Left ventricle myocardium inferior (tissue), 1 donor: ENCODE measurements around the gene SV2C. TPM values are rescaled to one million over a fixed set of nuclear protein-coding genes. Genes with fewer than 3 reads are reported as not detected.
"Not testable (repeated sequence)": the region's sequence is repeated elsewhere in the genome, so short reads cannot be mapped to it uniquely, and the experiment has no call there.

Experiments
- DNase-seq: peaks from one replicate; pipeline ENCODE4 v3.0.0-alpha.2; 2020
- H3K27ac ChIP-seq: fragments of 200-600 bp; replicated peaks from 2 replicates; pipeline ENCODE4 v1.8.0; 2021
- H3K27me3 ChIP-seq: fragments of 200-600 bp; 2 replicates; pipeline ENCODE4 v1.8.0; 2021; ENCODE audit warnings: low read depth
- H3K36me3 ChIP-seq: fragments of 200-600 bp; 2 replicates; pipeline ENCODE4 v1.8.0; 2021
- H3K4me1 ChIP-seq: fragments of 200-600 bp; 2 replicates; pipeline ENCODE4 v1.8.0; 2021
- H3K4me3 ChIP-seq: fragments of 200-600 bp; 2 replicates; pipeline ENCODE4 v1.8.0; 2021; ENCODE audit warnings: mild to moderate bottlenecking, moderate library complexity
- H3K9me3 ChIP-seq: fragments of 200-600 bp; replicated peaks from 2 replicates; pipeline ENCODE4 v1.8.0; 2021
- CTCF ChIP-seq: fragments of 200-600 bp; IDR thresholded peaks from 2 replicates; pipeline ENCODE4 v1.8.0; 2021; ENCODE audit warnings: antibody characterized with exemption, mild to moderate bottlenecking, borderline replicate concordance
- intact Hi-C: fragments of 100-400 bp; cut with micrococcal nuclease; formaldehyde crosslinking; loops from one replicate; pipeline ENCODE4 v1.11.0; 2022
- total RNA-seq: library from RNA; stranded (reverse); fragmentation: NEBNext Ultra II Directional; extraction: Animal tissue kit (Norgen Biotek cat#: 25700); gene quantifications from one replicate; pipeline ENCODE4 v1.2.1, GENCODE V29; 2021
- donor health status: DM: no; HTN: yes; CAD: no; lungs with severe emphysema.

Gene SV2C
- total RNA-seq, 1 donor from 2014 or later, result 0.44 TPM

GRCh38 chr5:76365561-76365960 lies 282.4 kb downstream of the SV2C start:
- no peaks in the 10 kb centered on the region for H3K9me3 ChIP-seq

DNA sequence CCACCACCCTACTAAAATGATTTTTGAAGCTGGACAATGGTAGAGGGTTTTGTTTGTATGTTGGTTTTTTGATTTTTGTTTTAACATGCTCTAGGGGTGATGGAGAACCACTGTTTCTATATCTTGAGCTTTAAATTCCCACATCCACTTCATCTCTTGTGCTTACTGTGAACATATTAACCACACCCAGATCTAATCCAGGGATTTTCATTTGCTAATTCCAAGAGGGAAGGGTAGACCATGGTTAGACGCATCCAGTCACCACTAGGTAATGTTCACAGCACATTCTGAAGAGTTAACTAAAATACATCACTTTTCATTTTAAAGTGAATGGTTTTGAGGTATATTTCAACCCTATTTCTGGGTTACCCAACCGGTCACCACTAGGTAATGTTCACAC lies 283.4 kb downstream of the SV2C start:
- no peak for TF ChIP-seq CTCF
- H3K36me3 ChIP-seq, result no peaks in the 10 kb centered on the region
- intact Hi-C loops, result no loop called here
- H3K4me3 ChIP-seq, result no peak overlapping the region
- H3K9me3 ChIP-seq, result no peaks in the 10 kb centered on the region
- no peak overlapping the region for H3K27ac ChIP-seq
- H3K27me3 ChIP-seq, result no peaks in the 10 kb centered on the region
- peaks cover 3% of the 10 kb centered on the region for H3K4me1 ChIP-seq
- DNase-seq, result no peak

More at GRCh38 chr5:76365561-76365960, 282.4 kb downstream of the SV2C start:
- no peak for TF ChIP-seq CTCF
- no peak for DNase-seq
- Histone ChIP-seq H3K4me1 (peaks cover 3% of the 10 kb centered on the region), H3K27ac (no peak overlapping the region), H3K27me3 (no peaks in the 10 kb centered on the region), H3K36me3 (no peaks in the 10 kb centered on the region), H3K4me3 (no peak overlapping the region)
- intact Hi-C loops, result no loop called here

DNA sequence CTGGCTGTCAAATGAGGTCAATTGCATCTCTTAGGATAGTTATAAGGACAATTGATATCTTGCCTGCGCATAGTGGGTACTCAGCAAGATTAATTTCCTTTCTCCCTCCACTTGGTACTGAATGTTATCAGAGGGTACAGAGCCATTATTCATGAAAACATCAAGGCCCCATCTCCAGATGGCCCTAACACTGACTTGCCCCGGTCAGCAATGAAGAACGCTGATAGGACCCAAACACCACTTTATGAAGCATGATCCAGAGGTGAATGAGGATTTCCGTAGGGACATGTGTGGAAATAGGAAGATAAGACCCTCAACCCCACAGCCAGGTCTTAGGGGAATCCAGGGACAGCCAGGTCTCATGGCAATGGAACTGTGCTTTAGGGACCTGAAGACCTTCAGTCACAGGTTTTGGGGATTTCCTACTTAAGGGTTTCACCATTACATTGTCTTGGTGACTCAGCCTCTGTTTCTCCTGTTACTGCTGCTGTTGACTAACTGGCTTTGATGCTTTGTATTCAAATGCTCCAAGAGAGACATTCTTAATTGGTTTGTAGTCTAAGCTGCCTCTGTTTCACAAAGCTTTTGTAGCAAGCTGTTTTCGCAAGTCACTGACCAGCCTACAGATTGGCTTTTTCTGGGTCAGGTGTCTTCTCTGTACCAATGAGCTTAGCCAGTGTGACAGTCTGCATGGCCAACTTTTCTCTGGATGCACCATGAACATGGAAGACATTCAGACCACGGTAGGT lies 284.6 kb downstream of the SV2C start:
- Histone ChIP-seq H3K36me3 (no peaks in the 10 kb centered on the region), H3K9me3 (no peaks in the 10 kb centered on the region), H3K4me3 (no peak overlapping the region), H3K27ac (no peak overlapping the region), H3K4me1 (peaks cover 3% of the 10 kb centered on the region), H3K27me3 (no peaks in the 10 kb centered on the region)
- no peak for DNase-seq
- TF ChIP-seq CTCF, result no peak
- intact Hi-C loops, result no loop called here

DNA sequence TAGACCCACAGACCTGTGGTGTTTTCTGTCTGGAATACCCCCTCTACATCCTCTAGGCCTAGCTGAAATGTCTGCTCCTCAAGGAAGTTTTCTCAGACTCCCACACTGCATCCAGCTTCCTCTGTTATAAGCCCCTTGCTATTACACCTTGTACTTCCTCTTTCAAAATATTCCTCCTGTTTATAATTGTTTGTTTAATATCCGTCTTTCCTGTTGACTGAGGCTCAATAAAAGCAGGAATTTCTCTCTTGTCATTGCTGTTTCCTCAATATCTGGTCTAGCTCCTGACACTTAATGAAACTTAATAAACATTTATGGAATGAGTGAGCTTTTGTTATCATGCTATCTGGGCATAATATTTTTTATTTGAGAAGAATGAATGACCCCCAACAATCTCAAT lies 285.8 kb downstream of the SV2C start:
- intact Hi-C loops, result no loop called here
- no peak for DNase-seq
- no peaks in the 10 kb centered on the region for H3K27me3 ChIP-seq
- no peaks in the 10 kb centered on the region for H3K36me3 ChIP-seq
- no peak for TF ChIP-seq CTCF
- no peaks in the 10 kb centered on the region for H3K4me1 ChIP-seq
- no peak overlapping the region for H3K27ac ChIP-seq
- H3K4me3 ChIP-seq, result no peak overlapping the region
- H3K9me3 ChIP-seq, result no peaks in the 10 kb centered on the region

- H3K4me3 ChIP-seq, H3K9me3 ChIP-seq, DNase-seq, intact Hi-C loops, H3K36me3 ChIP-seq, H3K4me1 ChIP-seq, H3K27ac ChIP-seq, H3K27me3 ChIP-seq: not testable (repeated sequence)
Observed at GRCh38 chr5:76369668-76370067, 286.5 kb downstream of the SV2C start.

- no peak overlapping the region for H3K4me3 ChIP-seq
- intact Hi-C loops, result no loop called here
- no peaks in the 10 kb centered on the region for H3K4me1 ChIP-seq
- no peak for DNase-seq
- H3K27ac ChIP-seq, result no peak overlapping the region
- no peak for TF ChIP-seq CTCF
- H3K36me3 ChIP-seq, result no peaks in the 10 kb centered on the region
- H3K27me3 ChIP-seq, result no peaks in the 10 kb centered on the region
- H3K9me3 ChIP-seq, result no peaks in the 10 kb centered on the region
Observed at GRCh38 chr5:76371960-76372322, 288.8 kb downstream of the SV2C start.
